GM12878 (cell line): ENCODE measurements around the gene DPP4. TPM values are rescaled to one million over a fixed set of nuclear protein-coding genes. Genes with fewer than 3 reads are reported as not detected.

Experiments
- ATAC-seq: fragments of 200-7000 bp; cut with Tn5 transposase; 3 replicates; pipeline ENCODE4 v1.9.1; 2020; ENCODE audit warnings: mild to moderate bottlenecking, moderate library complexity
- BruUV-seq: library from RNA; stranded (reverse); fragments of 400-500 nt; replicated peaks from 2 replicates; lab custom pipeline; 2021; lab: Mats Ljungman, UMichigan
- CTCF ChIA-PET: fragments of 300-600 bp; sonication (Branson Sonifier 250); formaldehyde crosslinking; extraction: SDS; loops from one replicate; lab custom pipeline; 2021; ENCODE audit warnings: inconsistent platforms; lab: Yijun Ruan, JAX
- POLR2A ChIA-PET: fragments of 350-600 bp; formaldehyde crosslinking; extraction: SDS; loops from one replicate; lab custom pipeline; 2021; ENCODE audit warnings: inconsistent platforms; lab: Charles Lee
- RAD21 ChIA-PET: fragments of 300-600 bp; sonication (Branson Sonifier 250); formaldehyde crosslinking; loops from one replicate; lab custom pipeline; 2023; ENCODE audit warnings: antibody characterized with exemption; ENCODE audit not compliant: unreplicated experiment; lab: Charles Lee
- SMC1A ChIA-PET: fragments of 300-600 bp; sonication (Branson Sonifier 250); formaldehyde crosslinking; loops from one replicate; lab custom pipeline; 2023; ENCODE audit not compliant: unreplicated experiment, uncharacterized antibody; lab: Charles Lee
- DNase-seq: peaks from one replicate; pipeline ENCODE4 v3.0.0-alpha.2; 2011; ENCODE audit warnings: low read depth, low spot score
- FAIRE-seq: peaks from 3 replicates; lab custom pipeline; 2011; peaks lifted over from hg19 to GRCh38; lab: Jason Lieb, UNC
- H2AFZ ChIP-seq: 2 replicates; pipeline ENCODE4 v1.6.0; 2011; ENCODE audit warnings: low read depth, low read length, control low read depth; ENCODE audit not compliant: control insufficient read depth
- H3K27ac ChIP-seq: 2 replicates; pipeline ENCODE4 v1.5.1; 2011; ENCODE audit warnings: control low read depth; ENCODE audit not compliant: control insufficient read depth, insufficient read depth
- H3K27me3 ChIP-seq, 2 experiments: replicated peaks in 1 of 2; 2 replicates each; pipeline versions ENCODE4 v1.6.0 to v1.6.1; 2011; ENCODE audit warnings: low read length in 1 of 2; ENCODE audit not compliant: control insufficient read depth in 2 of 2, insufficient read depth in 2 of 2
- H3K36me3 ChIP-seq, 2 experiments: 2 replicates each; pipeline ENCODE4 v1.5.1; 2011; ENCODE audit warnings: low read length in 1 of 2; ENCODE audit not compliant: control insufficient read depth in 2 of 2, insufficient read depth in 2 of 2
- H3K4me1 ChIP-seq: 2 replicates; pipeline ENCODE4 v1.6.1; 2011; ENCODE audit warnings: mild to moderate bottlenecking, low read length, moderate library complexity, mixed read lengths; ENCODE audit not compliant: control insufficient read depth, insufficient read depth
- H3K4me2 ChIP-seq: 2 replicates; pipeline ENCODE4 v1.6.0; 2011; ENCODE audit warnings: control low read depth; ENCODE audit not compliant: control insufficient read depth, insufficient read depth
- H3K4me3 ChIP-seq: fragments of 200-600 bp; sonication (generic); 2 replicates; pipeline ENCODE4 v1.5.1; 2016
- H3K79me2 ChIP-seq: 2 replicates; pipeline ENCODE4 v1.6.0; 2011; ENCODE audit warnings: low read length; ENCODE audit not compliant: control insufficient read depth, insufficient read depth
- H3K9ac ChIP-seq: 2 replicates; pipeline ENCODE4 v1.8.0; 2011; ENCODE audit warnings: low read length, control low read depth, mixed read lengths; ENCODE audit not compliant: control insufficient read depth, insufficient read depth
- H3K9me3 ChIP-seq: replicated peaks from 3 replicates; pipeline ENCODE4 v1.5.1; 2011; ENCODE audit warnings: mild to moderate bottlenecking, low read length; ENCODE audit not compliant: control insufficient read depth, insufficient read depth
- H4K20me1 ChIP-seq: 2 replicates; pipeline ENCODE4 v1.6.0; 2011; ENCODE audit not compliant: control insufficient read depth, insufficient read depth
- ATF3 ChIP-seq: IDR thresholded peaks from 2 replicates; pipeline ENCODE4 v1.6.1; 2011; ENCODE audit warnings: low read depth, mild to moderate bottlenecking, low read length, moderate library complexity, borderline replicate concordance; ENCODE audit errors: extremely low read depth
- BCL11A ChIP-seq: IDR thresholded peaks from 2 replicates; pipeline ENCODE4 v1.6.1; 2011; ENCODE audit warnings: low read depth, low read length
- CBX5 ChIP-seq: sonication (generic); IDR thresholded peaks from 2 replicates; pipeline ENCODE4 v1.6.1; 2016; ENCODE audit warnings: low read depth, moderate library complexity, mild to moderate bottlenecking, inconsistent platforms
- EP300 ChIP-seq, 2 experiments: fragments of 150-350 bp in 1 of 2; IDR thresholded peaks; 2 replicates each; pipeline ENCODE4 v1.6.1; 2011 to 2012; ENCODE audit warnings: low read depth in 2 of 2, low read length in 2 of 2, borderline replicate concordance in 1 of 2, improper control_type of control experiment in 1 of 2, inconsistent platforms in 1 of 2; ENCODE audit not compliant: control insufficient read depth in 1 of 2
- HDAC2 ChIP-seq: fragments of 200-600 bp; sonication (generic); IDR thresholded peaks from 2 replicates; pipeline ENCODE4 v1.6.1; 2017
- JUNB ChIP-seq: IDR thresholded peaks from 2 replicates; pipeline ENCODE4 v1.6.1; 2016; ENCODE audit warnings: antibody characterized with exemption, mild to moderate bottlenecking
- KLF5 ChIP-seq: fragments of 450-650 bp; IDR thresholded peaks from 2 replicates; pipeline ENCODE4 v1.6.1; 2014; ENCODE audit warnings: mild to moderate bottlenecking; ENCODE audit not compliant: partially characterized antibody
- LARP7 ChIP-seq: fragments of 450-650 bp; IDR thresholded peaks from 2 replicates; pipeline ENCODE4 v1.6.1; 2017; ENCODE audit warnings: mild to moderate bottlenecking
- MEF2A ChIP-seq: IDR thresholded peaks from 2 replicates; pipeline ENCODE4 v1.6.1; 2011; ENCODE audit warnings: low read depth, mild to moderate bottlenecking, low read length, moderate library complexity; ENCODE audit not compliant: insufficient read depth
- RB1 ChIP-seq: fragments of 450-650 bp; formaldehyde crosslinking; IDR thresholded peaks from 2 replicates; pipeline ENCODE4 v1.6.1; 2017; ENCODE audit warnings: mild to moderate bottlenecking, borderline replicate concordance
- SMARCA5 ChIP-seq: fragments of 450-650 bp; IDR thresholded peaks from 2 replicates; pipeline ENCODE4 v1.6.1; 2017; ENCODE audit warnings: mild to moderate bottlenecking
- TCF3 ChIP-seq: IDR thresholded peaks from 2 replicates; pipeline ENCODE4 v1.6.1; 2012; ENCODE audit warnings: low read depth, mild to moderate bottlenecking, low read length, borderline replicate concordance; ENCODE audit not compliant: insufficient read depth
- ZNF274 ChIP-seq: IDR thresholded peaks from one replicate; pipeline ENCODE4 v1.8.0; 2011; ENCODE audit not compliant: insufficient read length, insufficient read depth
- WGBS: methylation state at CpG from one replicate; pipeline ENCODE4 v1.1.6; 2016; ENCODE audit warnings: low lambda C conversion rate; ENCODE audit not compliant: insufficient replicate concordance, insufficient coverage; ENCODE audit errors: missing lambda C conversion rate; 5-methylcytosine and 5-hydroxymethylcytosine counted together
- in situ Hi-C: fragments of 300-500 bp; cut with MboI; formaldehyde crosslinking; loops from 9 replicates; pipeline ENCODE4 v1.14.3; 2018; ENCODE audit warnings: mixed read lengths
- intact Hi-C: fragments of 100-400 bp; cut with micrococcal nuclease; formaldehyde crosslinking; loops from one replicate; pipeline ENCODE4 v1.14.2; 2022; ENCODE audit not compliant: unreplicated experiment
- polyA plus RNA-seq, 11 experiments: library from polyadenylated mRNA; depleted of rRNA in 4 of 11; unstranded in 6 of 11; stranded (reverse) in 5 of 11; fragments of >200 nt; fragmentation: Nextera tagmentation in 4 of 11; fragmentation: Illumina TruSeq in 1 of 11; extraction: Ambion mirVana in 4 of 11; extraction: Trizol in 1 of 11; gene quantifications; 1 replicate in 1 of 11; 2 replicates in 10 of 11; pipeline versions ENCODE4 v1.2.1 to v1.2.3, GENCODE V29; 2011 to 2016; ENCODE audit warnings: inconsistent platforms in 2 of 11, missing spikeins in 2 of 11, low read depth in 1 of 11
- total RNA-seq, 4 experiments: library from RNA; depleted of rRNA in 3 of 4; stranded (reverse); fragments of >200 nt in 3 of 4; fragmentation: Illumina TruSeq in 1 of 4; extraction: Trizol in 1 of 4; gene quantifications; 2 replicates each; pipeline versions ENCODE4 v1.2.1 to v1.2.3, GENCODE V29; 2013 to 2021
- TF ChIP-seq, protein P1 (sequence below): fragments of 450-650 bp; IDR thresholded peaks from 2 replicates; pipeline ENCODE4 v1.6.1; 2017; ENCODE audit warnings: mild to moderate bottlenecking

The DPP4 gene
- total and polyA plus RNA-seq, 10 of the 15 experiments (the other 5 are each of a cell fraction or from before 2014, with no cell fraction given) = 4.1 to 11.4 (median 9.3) TPM

GRCh38 chr2:162004031-162004430 lies 70.0 kb downstream of the DPP4 start:
- Histone ChIP-seq H3K4me3 (no peak overlapping the region), H3K27me3 (no peaks in the 10 kb centered on the region), H3K9ac (no peak overlapping the region), H3K36me3 (no peaks in the 10 kb centered on the region; a peak in 1 of 4 replicates), H4K20me1 (no peaks in the 10 kb centered on the region), H2AFZ (no peak overlapping the region), H3K9me3 (no peaks in the 10 kb centered on the region), H3K4me2 (no peak overlapping the region), H3K79me2 (no peaks in the 10 kb centered on the region), H3K4me1 (no peaks in the 10 kb centered on the region), H3K27ac (no peak overlapping the region)
- no peak for FAIRE-seq
- BruUV-seq = no TSS peak
- ChIA-PET RAD21 (interaction anchor here (0.7 kb wide), 1 partner anchor 121 kb away, joined by 3 read pairs; no protein-coding TSS in a partner anchor), POLR2A (no interaction called here), SMC1A (interaction anchor here (1.0 to 4.9 kb wide), 5 partner anchors 13 to 122 kb away, joined by 3 to 90 read pairs (median 5); no protein-coding TSS in a partner anchor), CTCF (interaction anchor here (0.9 to 2.6 kb wide), 4 partner anchors 9 to 121 kb away, joined by 3 to 27 read pairs (median 4); no protein-coding TSS in a partner anchor)
- ATAC-seq = no peak
- intact Hi-C loops (no loop called here), in situ Hi-C loops (loop anchor here (5.0 kb wide), 1 partner anchor 123 kb away; no protein-coding TSS in a partner anchor)
- 13% methylated on average over 3 of the region's 3 CpGs for WGBS
- no peak for TF ChIP-seq ATF3
- no peak for TF ChIP-seq CBX5
- TF ChIP-seq LARP7 = no peak
- no peak for TF ChIP-seq ZNF274
- TF ChIP-seq MEF2A = no peak
- no peak for TF ChIP-seq KLF5
- no peak for TF ChIP-seq BCL11A
- TF ChIP-seq, protein P1, sequence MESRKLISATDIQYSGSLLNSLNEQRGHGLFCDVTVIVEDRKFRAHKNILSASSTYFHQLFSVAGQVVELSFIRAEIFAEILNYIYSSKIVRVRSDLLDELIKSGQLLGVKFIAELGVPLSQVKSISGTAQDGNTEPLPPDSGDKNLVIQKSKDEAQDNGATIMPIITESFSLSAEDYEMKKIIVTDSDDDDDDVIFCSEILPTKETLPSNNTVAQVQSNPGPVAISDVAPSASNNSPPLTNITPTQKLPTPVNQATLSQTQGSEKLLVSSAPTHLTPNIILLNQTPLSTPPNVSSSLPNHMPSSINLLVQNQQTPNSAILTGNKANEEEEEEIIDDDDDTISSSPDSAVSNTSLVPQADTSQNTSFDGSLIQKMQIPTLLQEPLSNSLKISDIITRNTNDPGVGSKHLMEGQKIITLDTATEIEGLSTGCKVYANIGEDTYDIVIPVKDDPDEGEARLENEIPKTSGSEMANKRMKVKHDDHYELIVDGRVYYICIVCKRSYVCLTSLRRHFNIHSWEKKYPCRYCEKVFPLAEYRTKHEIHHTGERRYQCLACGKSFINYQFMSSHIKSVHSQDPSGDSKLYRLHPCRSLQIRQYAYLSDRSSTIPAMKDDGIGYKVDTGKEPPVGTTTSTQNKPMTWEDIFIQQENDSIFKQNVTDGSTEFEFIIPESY = no peak
- no peak for TF ChIP-seq SMARCA5
- no peak for TF ChIP-seq EP300 (IDR thresholded peaks at IDR 0.05; ENCODE audit: borderline replicate concordance in 1 of 2, control insufficient read depth in 1 of 2, low read depth in 2 of 2, low read length in 2 of 2)
- no peak for TF ChIP-seq JUNB
- TF ChIP-seq RB1 = no peak
- no peak for TF ChIP-seq TCF3
- TF ChIP-seq HDAC2 = no peak
- DNase-seq = no peak
